ENCODE results near the gene TBC1D22A.

GRCh38 chr22:46750863-46751443 lies 11.5 kb upstream of the TBC1D22A start:
- TF ChIP-seq, protein P1, sequence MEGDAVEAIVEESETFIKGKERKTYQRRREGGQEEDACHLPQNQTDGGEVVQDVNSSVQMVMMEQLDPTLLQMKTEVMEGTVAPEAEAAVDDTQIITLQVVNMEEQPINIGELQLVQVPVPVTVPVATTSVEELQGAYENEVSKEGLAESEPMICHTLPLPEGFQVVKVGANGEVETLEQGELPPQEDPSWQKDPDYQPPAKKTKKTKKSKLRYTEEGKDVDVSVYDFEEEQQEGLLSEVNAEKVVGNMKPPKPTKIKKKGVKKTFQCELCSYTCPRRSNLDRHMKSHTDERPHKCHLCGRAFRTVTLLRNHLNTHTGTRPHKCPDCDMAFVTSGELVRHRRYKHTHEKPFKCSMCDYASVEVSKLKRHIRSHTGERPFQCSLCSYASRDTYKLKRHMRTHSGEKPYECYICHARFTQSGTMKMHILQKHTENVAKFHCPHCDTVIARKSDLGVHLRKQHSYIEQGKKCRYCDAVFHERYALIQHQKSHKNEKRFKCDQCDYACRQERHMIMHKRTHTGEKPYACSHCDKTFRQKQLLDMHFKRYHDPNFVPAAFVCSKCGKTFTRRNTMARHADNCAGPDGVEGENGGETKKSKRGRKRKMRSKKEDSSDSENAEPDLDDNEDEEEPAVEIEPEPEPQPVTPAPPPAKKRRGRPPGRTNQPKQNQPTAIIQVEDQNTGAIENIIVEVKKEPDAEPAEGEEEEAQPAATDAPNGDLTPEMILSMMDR (IDR thresholded peaks at IDR 0.05): no peak
- TF ChIP-seq POLR2AphosphoS5 (IDR thresholded peaks at IDR 0.05) (no peak), POLR2A (IDR thresholded peaks at IDR 0.05) (no peak), EP300 (IDR thresholded peaks at IDR 0.05) (no peak)

Data from gastroesophageal sphincter (tissue), 3 donors.